PC-3 (cell line): ENCODE measurements around the gene UNC5C.

Experiments used
- EZH2 ChIP-seq: fragments of 300-600 bp; sonication (generic); IDR thresholded peaks from one replicate; pipeline ENCODE4 v1.6.1; 2017; ENCODE audit warnings: antibody characterized with exemption, mild to moderate bottlenecking, low read length; ENCODE audit not compliant: unreplicated experiment
- EZH2phosphoT487 ChIP-seq: fragments of 300-600 bp; sonication (generic); IDR thresholded peaks from 2 replicates; pipeline ENCODE4 v1.6.1; 2018; ENCODE audit warnings: mild to moderate bottlenecking, antibody characterized with exemption, low read length, borderline replicate concordance
- TF ChIP-seq, protein P1 (sequence below): fragments of 300-600 bp; sonication (generic); conservative IDR thresholded peaks from 2 replicates; pipeline ENCODE4 v1.5.1; 2017; ENCODE audit warnings: antibody characterized with exemption, low read depth, mild to moderate bottlenecking, low read length

DNA sequence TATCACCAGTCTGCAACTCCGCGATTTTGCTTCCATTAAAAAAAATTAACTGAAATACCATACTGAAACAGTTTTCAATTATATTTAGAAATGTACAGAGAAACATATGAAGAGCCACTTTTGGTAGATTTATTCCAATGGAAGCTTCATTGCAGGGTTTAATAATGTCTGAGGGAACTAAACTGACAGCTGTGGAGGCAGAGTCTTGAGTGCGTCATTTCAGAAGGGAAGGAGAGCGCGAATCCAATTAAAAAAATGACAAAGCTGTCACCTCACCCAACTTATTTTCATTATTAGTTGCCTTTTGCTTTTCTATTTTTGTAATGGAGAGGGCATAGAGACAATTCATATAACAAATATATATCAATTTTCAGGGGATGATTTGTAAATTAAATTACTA, 104.0 kb downstream of the UNC5C start:
- TF ChIP-seq, protein P1, sequence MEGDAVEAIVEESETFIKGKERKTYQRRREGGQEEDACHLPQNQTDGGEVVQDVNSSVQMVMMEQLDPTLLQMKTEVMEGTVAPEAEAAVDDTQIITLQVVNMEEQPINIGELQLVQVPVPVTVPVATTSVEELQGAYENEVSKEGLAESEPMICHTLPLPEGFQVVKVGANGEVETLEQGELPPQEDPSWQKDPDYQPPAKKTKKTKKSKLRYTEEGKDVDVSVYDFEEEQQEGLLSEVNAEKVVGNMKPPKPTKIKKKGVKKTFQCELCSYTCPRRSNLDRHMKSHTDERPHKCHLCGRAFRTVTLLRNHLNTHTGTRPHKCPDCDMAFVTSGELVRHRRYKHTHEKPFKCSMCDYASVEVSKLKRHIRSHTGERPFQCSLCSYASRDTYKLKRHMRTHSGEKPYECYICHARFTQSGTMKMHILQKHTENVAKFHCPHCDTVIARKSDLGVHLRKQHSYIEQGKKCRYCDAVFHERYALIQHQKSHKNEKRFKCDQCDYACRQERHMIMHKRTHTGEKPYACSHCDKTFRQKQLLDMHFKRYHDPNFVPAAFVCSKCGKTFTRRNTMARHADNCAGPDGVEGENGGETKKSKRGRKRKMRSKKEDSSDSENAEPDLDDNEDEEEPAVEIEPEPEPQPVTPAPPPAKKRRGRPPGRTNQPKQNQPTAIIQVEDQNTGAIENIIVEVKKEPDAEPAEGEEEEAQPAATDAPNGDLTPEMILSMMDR = no peak
- TF ChIP-seq EZH2phosphoT487 = no peak
- no peak for TF ChIP-seq EZH2
